Activated gamma-delta T cell treated with anti-CD3 and anti-CD28 coated beads, Interleukin-2, amount 50 U/mL, for 16 hours (primary cell): ENCODE measurements around the gene SHFL.

Experiments
- DNase-seq: peaks from one replicate; pipeline ENCODE4 v3.0.0-alpha.2; 2020; ENCODE audit warnings: low read depth

Gene SHFL

DNA sequence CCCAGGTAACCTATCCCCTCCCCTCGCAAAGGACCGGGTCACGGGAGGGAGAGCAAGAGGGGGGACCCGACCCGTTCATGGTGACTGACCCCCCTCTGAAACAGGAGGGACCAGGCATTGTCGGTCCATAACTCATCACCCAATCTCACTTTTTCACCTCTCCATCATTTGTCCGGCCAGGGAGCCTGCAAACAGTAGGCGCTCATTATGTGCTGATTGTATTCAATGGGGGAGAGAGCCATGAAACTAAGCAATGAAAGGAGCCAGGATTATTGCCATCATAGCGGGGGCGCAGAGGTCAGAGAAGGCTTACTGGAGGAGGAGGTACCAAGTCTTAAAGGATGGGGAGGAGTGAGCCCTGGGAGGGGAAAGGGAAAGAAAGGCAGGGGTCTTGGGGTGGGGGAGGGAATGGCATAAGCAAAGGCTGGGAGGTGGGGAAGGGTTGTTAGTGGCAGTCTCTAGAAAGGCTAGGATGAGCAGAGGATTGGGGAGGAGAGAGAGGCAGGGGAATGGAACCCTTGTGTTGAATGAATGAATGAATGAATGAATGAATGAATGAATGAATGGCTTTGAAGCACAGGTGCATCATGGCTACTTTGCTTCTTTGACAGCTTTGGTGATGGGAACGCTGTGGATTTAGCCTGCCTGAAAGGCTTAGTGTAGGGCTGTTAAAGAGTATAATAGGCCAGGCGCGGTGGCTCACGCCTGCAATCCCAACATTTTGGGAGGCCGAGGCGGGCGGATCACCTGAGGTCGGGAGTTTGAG is 1.4 kb downstream of the SHFL start:
- no peak for DNase-seq

- no peak for DNase-seq
Observed at GRCh38 chr19:10088949-10089554, 2.9 kb downstream of the SHFL start.

- no peak for DNase-seq
Observed at GRCh38 chr19:10089801-10090375, 3.8 kb downstream of the SHFL start.

DNA sequence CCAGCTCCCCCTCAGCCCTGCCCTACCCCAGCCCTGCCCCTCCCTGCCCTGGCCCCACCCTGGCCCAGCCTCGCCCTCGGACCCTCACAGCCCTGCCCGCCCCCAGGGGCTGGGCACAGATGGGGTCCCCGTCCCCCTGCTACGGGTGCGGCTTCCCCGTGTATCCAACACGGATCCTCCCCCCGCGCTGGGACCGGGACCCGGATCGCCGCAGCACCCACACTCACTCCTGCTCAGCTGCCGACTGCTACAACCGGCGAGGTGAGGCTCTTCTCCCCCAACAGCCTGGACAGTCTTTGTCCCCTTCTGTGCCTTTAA is 5.2 kb downstream of the SHFL start:
- DNase-seq = no peak

DNA sequence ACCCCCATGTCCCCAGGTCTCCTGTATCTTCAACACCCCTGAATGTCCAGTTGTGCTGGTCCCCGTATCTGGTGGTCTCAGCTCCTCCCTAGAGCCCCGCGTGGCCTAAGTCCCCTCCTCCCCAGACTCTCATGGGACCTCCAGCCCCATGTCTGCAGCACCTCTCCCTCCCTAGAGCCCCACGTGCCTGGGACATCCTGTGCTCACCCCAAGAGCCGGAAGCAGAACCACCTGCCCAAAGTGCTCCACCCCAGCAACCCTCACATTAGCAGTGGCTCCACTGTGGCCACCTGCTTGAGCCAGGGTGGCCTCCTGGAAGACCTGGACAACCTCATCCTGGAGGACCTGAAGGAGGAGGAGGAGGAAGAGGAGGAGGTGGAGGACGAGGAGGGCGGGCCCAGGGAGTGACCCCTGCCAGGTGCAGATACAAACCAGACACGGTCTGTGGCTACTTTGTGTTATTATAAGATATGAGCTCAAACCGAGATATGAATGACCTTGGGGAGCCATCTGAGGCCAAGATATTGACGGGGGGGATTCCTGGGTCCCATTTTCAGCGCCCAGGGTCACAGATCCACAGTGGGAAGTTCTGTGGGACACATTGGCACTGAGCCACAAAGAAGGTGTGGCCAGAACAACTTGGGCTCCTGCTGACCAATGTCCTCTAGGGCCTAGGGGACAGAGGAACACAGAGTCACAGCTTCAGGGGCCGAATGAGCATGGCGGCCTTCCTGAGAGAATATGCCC is 6.0 kb downstream of the SHFL start:
- no peak for DNase-seq

GRCh38 chr19:10092648-10093294 is 6.7 kb downstream of the SHFL start:
- no peak for DNase-seq

GRCh38 chr19:10093295-10094186 is 7.4 kb downstream of the SHFL start:
- no peak for DNase-seq

DNA sequence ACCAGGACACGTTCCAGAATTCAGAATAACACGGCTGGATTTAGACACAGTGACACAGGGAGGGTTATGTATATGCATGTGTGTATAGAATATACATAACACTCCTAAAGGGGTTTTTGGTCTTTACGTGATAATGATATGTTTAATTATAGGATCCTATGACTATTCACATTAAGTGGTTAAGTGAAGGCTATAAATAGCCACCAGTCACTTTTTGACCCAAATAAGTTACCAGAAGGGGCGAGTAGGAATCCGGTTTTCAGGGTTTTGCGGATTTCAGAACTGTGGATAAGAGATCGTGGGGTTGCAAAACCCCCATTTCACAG is 9.5 kb downstream of the SHFL start:
- DNase-seq = no peak

- DNase-seq = peak; percentile 83
Observed at GRCh38 chr19:10095948-10096614, 10.0 kb downstream of the SHFL start.

GRCh38 chr19:10096615-10096963 is 10.5 kb downstream of the SHFL start:
- DNase-seq = no peak

- no peak for DNase-seq
Observed at GRCh38 chr19:10100163-10100785, 14.2 kb downstream of the SHFL start.

DNA sequence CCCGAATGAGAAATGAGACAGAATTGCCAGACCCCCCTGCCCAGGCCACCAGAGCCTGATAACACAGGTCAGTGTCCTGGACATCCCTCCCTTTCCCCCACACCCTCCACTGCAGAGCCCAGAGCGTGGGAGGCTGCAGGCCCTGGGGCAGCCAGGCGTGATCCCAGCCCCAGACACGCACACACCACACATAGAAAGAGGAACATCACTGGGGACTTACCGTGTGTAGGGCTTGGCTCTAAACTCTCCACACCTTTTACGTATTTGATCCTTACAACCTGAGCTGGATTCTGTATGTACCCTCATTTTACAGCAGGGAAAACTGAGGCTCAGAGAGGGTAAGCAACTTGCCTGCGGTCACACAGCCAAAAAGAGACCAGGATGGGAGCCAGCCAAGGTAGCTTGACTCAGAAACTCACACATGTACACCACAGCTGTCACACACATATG is 16.7 kb downstream of the SHFL start:
- DNase-seq = no peak

DNA sequence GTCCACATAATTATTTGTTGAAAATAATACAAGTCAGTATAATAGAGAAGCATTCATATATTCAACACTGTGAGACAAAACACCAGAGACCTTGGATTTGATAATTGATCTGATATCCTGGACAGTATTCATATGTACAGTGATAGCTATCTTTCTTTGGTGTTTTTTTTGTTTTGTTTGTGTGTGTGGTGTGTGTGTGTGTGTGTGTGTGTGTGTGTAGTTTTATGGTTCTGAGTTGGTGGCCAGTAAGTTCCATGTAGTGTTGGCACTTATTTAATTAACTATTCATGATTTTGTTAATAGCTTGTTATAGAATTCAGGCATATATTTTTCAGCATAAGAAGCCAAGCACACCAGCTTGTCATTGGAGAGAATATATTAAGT is 18.0 kb downstream of the SHFL start:
- DNase-seq = no peak

DNA sequence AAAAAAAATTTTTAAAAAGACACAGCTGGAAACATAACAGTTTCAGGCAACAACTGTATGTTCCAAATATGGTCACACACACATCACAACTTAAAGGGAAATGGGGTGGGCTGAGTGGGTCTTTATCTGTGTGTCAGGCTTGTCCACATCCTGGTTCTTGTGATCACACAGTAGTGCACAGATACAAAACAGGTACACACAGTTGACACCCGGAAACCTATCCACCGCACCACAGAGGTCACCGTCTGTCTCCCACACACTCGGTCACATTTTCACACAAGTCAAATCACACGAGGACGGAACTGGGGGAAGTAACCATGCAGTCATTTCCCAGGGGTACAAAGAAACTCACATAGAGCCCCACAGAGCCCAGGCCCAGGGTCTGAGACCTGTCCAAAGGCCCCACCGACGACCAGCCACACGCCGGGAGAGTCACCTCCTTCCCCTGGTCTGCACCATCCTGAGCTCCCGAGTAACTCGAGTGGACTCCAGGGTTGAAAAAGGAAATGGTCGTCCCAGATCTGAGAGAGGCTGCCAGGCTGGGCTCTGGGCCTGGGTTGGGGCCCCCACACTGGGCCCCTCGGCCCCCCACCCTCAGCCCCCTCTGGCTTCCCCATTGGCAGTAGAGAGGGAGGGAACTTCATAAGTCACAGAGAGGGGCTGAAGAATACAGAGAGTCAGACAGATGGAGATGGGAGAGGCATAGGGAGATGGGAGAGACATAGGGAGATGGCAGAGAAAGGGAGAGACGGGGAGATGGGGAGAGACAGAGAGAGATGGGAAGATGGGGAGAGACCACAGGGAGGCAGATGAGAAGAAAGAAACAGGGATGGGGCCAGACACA is 18.8 kb downstream of the SHFL start:
- DNase-seq = peak; percentile 75

GRCh38 chr19:10105509-10106099 is 19.5 kb downstream of the SHFL start:
- peak; percentile 67 for DNase-seq

DNA sequence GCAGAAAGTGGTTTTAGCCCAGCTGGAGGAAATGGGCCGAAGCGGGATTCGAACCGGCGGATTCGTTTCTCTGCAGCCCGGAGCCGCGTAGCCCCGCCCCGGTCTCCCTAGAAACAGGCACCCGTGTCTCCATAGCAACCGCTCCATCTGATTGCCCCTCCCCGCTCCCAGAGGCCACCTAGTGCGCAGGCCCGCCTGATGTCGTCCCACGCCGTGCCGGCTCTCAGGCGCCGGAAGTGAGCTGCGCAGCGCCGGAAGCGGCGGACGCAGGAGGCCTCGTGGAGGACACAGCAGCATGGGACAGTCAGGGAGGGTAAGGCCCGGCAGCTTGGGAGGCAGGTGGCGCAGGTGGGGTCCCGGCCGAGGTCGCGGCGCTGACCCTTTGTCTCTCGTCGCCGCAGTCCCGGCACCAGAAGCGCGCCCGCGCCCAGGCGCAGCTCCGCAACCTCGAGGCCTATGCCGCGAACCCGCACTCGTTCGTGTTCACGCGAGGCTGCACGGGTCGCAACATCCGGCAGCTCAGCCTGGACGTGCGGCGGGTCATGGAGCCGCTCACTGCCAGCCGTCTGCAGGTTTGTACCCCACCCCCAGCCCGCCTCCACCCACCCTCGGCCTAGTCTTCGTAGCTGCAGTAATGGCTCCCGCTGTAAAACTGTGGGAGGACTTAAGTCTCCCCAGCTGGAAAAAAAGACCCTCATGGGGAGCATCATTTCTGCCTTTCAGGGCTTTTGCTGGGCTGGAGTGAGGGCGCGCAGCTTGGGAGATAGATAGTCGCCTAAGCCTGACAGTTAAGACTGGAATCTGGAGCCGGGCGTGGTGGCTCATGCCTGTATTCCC is 20.2 kb downstream of the SHFL start, which contains the start of gene PPAN:
Gene PPAN (plus strand): TSS at position 263 of the 837 bp plus-strand sequence. CDS start 33 bp downstream, at position 296.
- DNase-seq = peak; percentile 95

- no peak for DNase-seq
Observed at GRCh38 chr19:10107254-10107653, 21.1 kb downstream of the SHFL start.

DNA sequence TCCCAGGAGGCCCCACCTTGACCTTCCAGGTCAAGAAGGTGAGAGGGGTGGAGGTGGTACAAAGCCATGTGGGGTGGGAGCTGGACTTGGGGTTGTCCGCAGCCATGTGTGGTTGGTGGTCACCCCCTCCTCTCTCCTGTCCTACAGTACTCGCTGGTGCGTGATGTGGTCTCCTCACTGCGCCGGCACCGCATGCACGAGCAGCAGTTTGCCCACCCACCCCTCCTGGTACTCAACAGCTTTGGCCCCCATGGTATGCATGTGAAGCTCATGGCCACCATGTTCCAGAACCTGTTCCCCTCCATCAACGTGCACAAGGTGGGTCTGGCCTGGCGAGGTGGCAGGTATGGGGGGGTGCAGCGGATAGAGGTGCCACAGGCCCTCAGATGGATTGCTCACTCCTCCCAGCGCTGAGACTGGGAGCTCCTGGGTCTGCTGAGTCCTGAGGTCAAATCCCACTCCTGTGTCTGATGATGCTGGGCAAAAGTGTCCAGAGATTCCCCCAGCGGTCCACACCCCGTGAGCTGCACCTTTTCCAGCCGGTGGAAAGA is 21.8 kb downstream of the SHFL start:
- DNase-seq = no peak
